Uterus (tissue), 4 donors: ENCODE data around the gene PCNX3. TPM values are rescaled to one million over a fixed set of nuclear protein-coding genes. Genes with fewer than 3 reads are reported as not detected.

Source experiments
- DNase-seq, 2 donors: peaks; one replicate each; pipeline ENCODE4 v3.0.0-alpha.2; 2019 to 2020
- H3K27ac ChIP-seq, 2 donors: fragments of 200-600 bp; sonication (generic); 1 replicate in 1 of 2; 2 replicates in 1 of 2; pipeline ENCODE4 v1.5.1; 2016 to 2018
- H3K27me3 ChIP-seq, 2 donors: fragments of 200-600 bp; sonication (generic); one replicate each; pipeline ENCODE4 v1.5.1; 2018 to 2019; ENCODE audit warnings: control low read depth in 1 of 2
- H3K36me3 ChIP-seq, 2 donors: fragments of 200-600 bp; sonication (generic); one replicate each; pipeline ENCODE4 v1.5.1; 2019; ENCODE audit warnings: control low read depth in 1 of 2
- H3K4me1 ChIP-seq, 2 donors: fragments of 200-600 bp; sonication (generic); one replicate each; pipeline ENCODE4 v1.5.1; 2018 to 2019; ENCODE audit warnings: control low read depth in 1 of 2
- H3K4me3 ChIP-seq, 2 donors: fragments of 200-600 bp; sonication (generic); 1 replicate in 1 of 2; 2 replicates in 1 of 2; pipeline ENCODE4 v1.5.1; 2018 to 2019; ENCODE audit warnings: mild to moderate bottlenecking in 1 of 2
- H3K9me3 ChIP-seq, 2 donors: fragments of 200-600 bp; sonication (generic); one replicate each; pipeline ENCODE4 v1.5.1; 2019; ENCODE audit warnings: control low read depth in 1 of 2
- POLR2A ChIP-seq, 2 donors: fragments of 450-650 bp; IDR thresholded peaks; one replicate each; pipeline ENCODE4 v1.6.1; 2016; ENCODE audit warnings: antibody characterized with exemption in 2 of 2, mild to moderate bottlenecking in 1 of 2, moderate library complexity in 1 of 2
- intact Hi-C: fragments of 100-400 bp; cut with DNase I; formaldehyde crosslinking; loops from one replicate; pipeline ENCODE4 v1.15.1; 2023; ENCODE audit warnings: low total_unique reads
- total RNA-seq, 4 donors: library from RNA; depleted of rRNA in 3 of 4; stranded (reverse); fragments of >200 nt in 3 of 4; gene quantifications; one replicate each; pipeline versions ENCODE4 v1.1.0 to v1.2.4, GENCODE V29; 2014 to 2023
- TF ChIP-seq, protein P1 (sequence below), 4 experiments: fragments of 200-600 bp in 2 of 4; fragments of 450-650 bp in 2 of 4; sonication (generic) in 2 of 4; IDR thresholded peaks; one replicate each; pipeline ENCODE4 v1.5.1; 2016 to 2019; ENCODE audit warnings: antibody characterized with exemption in 4 of 4, mild to moderate bottlenecking in 2 of 4, moderate library complexity in 1 of 4
- donor health status: DM: yes; HTN: yes; CAD: no.

Gene PCNX3
- total RNA-seq, 4 donors from 2014 or later, result 6.8 to 47.4 (median 24.6) TPM

GRCh38 chr11:65646958-65647701 lies 31.6 kb downstream of the PCNX3 start:
- Histone ChIP-seq H3K27ac (no peak overlapping the region), H3K4me1 (peaks cover 0 to 11% of the 10 kb centered on the region in 2 donors), H3K4me3 (peak overlapping the region in 1 of 2 donors; percentile 6), H3K27me3 (no peaks in the 10 kb centered on the region), H3K9me3 (no peaks in the 10 kb centered on the region), H3K36me3 (no peaks in the 10 kb centered on the region)
- TF ChIP-seq, protein P1, sequence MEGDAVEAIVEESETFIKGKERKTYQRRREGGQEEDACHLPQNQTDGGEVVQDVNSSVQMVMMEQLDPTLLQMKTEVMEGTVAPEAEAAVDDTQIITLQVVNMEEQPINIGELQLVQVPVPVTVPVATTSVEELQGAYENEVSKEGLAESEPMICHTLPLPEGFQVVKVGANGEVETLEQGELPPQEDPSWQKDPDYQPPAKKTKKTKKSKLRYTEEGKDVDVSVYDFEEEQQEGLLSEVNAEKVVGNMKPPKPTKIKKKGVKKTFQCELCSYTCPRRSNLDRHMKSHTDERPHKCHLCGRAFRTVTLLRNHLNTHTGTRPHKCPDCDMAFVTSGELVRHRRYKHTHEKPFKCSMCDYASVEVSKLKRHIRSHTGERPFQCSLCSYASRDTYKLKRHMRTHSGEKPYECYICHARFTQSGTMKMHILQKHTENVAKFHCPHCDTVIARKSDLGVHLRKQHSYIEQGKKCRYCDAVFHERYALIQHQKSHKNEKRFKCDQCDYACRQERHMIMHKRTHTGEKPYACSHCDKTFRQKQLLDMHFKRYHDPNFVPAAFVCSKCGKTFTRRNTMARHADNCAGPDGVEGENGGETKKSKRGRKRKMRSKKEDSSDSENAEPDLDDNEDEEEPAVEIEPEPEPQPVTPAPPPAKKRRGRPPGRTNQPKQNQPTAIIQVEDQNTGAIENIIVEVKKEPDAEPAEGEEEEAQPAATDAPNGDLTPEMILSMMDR (IDR thresholded peaks at IDR 0.05), result no peak
- peak in 1 of 2 donors; percentile 34 for TF ChIP-seq POLR2A (IDR thresholded peaks at IDR 0.05)
- no peak for DNase-seq
- intact Hi-C loops, result no loop called here

- no peak for DNase-seq
- TF ChIP-seq POLR2A (IDR thresholded peaks at IDR 0.05), result no peak
- TF ChIP-seq, protein P1 (IDR thresholded peaks at IDR 0.05), result no peak
- Histone ChIP-seq H3K9me3 (no peaks in the 10 kb centered on the region), H3K36me3 (no peaks in the 10 kb centered on the region), H3K4me1 (peaks cover 7 to 21% of the 10 kb centered on the region in 2 donors), H3K4me3 (no peak overlapping the region), H3K27me3 (no peaks in the 10 kb centered on the region), H3K27ac (no peak overlapping the region)
- intact Hi-C loops, result no loop called here
These were observed 33.5 kb downstream of the PCNX3 start for GRCh38 chr11:65648997-65649493.

GRCh38 chr11:65649656-65650546 lies 34.3 kb downstream of the PCNX3 start:
- H3K4me1 ChIP-seq, result peaks cover 7 to 21% of the 10 kb centered on the region in 2 donors
- intact Hi-C loops, result no loop called here
- no peaks in the 10 kb centered on the region for H3K36me3 ChIP-seq
- no peak for DNase-seq
- no peaks in the 10 kb centered on the region for H3K9me3 ChIP-seq
- no peak overlapping the region for H3K4me3 ChIP-seq
- no peaks in the 10 kb centered on the region for H3K27me3 ChIP-seq
- TF ChIP-seq, protein P1 (IDR thresholded peaks at IDR 0.05), result no peak
- TF ChIP-seq POLR2A (IDR thresholded peaks at IDR 0.05), result no peak
- peak overlapping the region in 1 of 2 donors; percentile 96 for H3K27ac ChIP-seq

GRCh38 chr11:65650547-65651338 lies 35.2 kb downstream of the PCNX3 start:
- Histone ChIP-seq H3K36me3 (no peaks in the 10 kb centered on the region), H3K4me1 (peaks cover 7 to 21% of the 10 kb centered on the region in 2 donors), H3K4me3 (no peak overlapping the region), H3K27ac (peak overlapping the region; percentile 96 to 97), H3K9me3 (no peaks in the 10 kb centered on the region), H3K27me3 (no peaks in the 10 kb centered on the region)
- intact Hi-C loops, result no loop called here
- TF ChIP-seq, protein P1 (IDR thresholded peaks at IDR 0.05), result no peak
- TF ChIP-seq POLR2A (IDR thresholded peaks at IDR 0.05), result no peak
- peak in 1 of 2 donors; percentile 18 for DNase-seq
